Psoas muscle (tissue), 8 donors: Measurements from ENCODE around the gene CYP4F8. TPM values are rescaled to one million over a fixed set of nuclear protein-coding genes. Genes with fewer than 3 reads are reported as not detected.
"Not testable (repeated sequence)": the region's sequence is repeated elsewhere in the genome, so short reads cannot be mapped to it uniquely, and the experiment has no call there.

ENCODE experiments used
- ATAC-seq, 4 donors: fragments of 200-7000 bp; cut with Tn5 transposase; one replicate each; pipeline ENCODE4 v1.9.1; 2020; ENCODE audit warnings: moderate library complexity in 3 of 4, mild to moderate bottlenecking in 2 of 4
- DNase-seq, 2 donors: peaks; one replicate each; pipeline ENCODE4 v3.0.0-alpha.2; 2020
- H3K27ac ChIP-seq: fragments of 200-600 bp; one replicate; pipeline ENCODE4 v1.8.0; 2022
- H3K27me3 ChIP-seq, 3 donors: fragments of 200-600 bp in 1 of 3; one replicate each; pipeline versions ENCODE4 v1.6.1 to v1.8.0; 2013 to 2022; ENCODE audit warnings: low read length in 2 of 3, mild to moderate bottlenecking in 2 of 3, moderate library complexity in 1 of 3; ENCODE audit not compliant: insufficient read depth in 3 of 3
- H3K36me3 ChIP-seq, 2 donors: fragments of 200-600 bp in 1 of 2; one replicate each; pipeline versions ENCODE4 v1.6.1 to v1.8.0; 2013 to 2022; ENCODE audit warnings: low read depth in 1 of 2, mild to moderate bottlenecking in 1 of 2, moderate library complexity in 1 of 2; ENCODE audit not compliant: insufficient read depth in 1 of 2
- H3K4me1 ChIP-seq: fragments of 200-600 bp; one replicate; pipeline ENCODE4 v1.8.0; 2022
- H3K4me3 ChIP-seq: fragments of 200-600 bp; one replicate; pipeline ENCODE4 v1.8.0; 2022; ENCODE audit warnings: mild to moderate bottlenecking
- H3K9me3 ChIP-seq: fragments of 200-600 bp; one replicate; pipeline ENCODE4 v1.8.0; 2022
- WGBS, 3 donors: extraction: QIAGEN DNeasy Blood & Tissue Kit; methylation state at CpG; one replicate each; pipeline versions ENCODE4 v1.1.6 to v1.1.7; 2013; 5-methylcytosine and 5-hydroxymethylcytosine counted together
- intact Hi-C, 2 donors: fragments of 100-400 bp; cut with DNase I; formaldehyde crosslinking; loops; one replicate each; pipeline versions ENCODE4 v1.11.0 to v1.14.2; 2022
- polyA plus RNA-seq, 3 donors: library from polyadenylated mRNA; stranded (reverse); fragments of 200-250 nt; gene quantifications; one replicate each; pipeline ENCODE4 v1.2.3, GENCODE V29; 2013
- total RNA-seq, 4 donors: library from RNA; stranded (reverse); fragmentation: NEBNext Ultra II Directional in 2 of 4; extraction: Animal tissue kit (Norgen Biotek cat#: 25700) in 2 of 4; gene quantifications; one replicate each; pipeline versions ENCODE4 v1.2.1 to v1.2.4, GENCODE V29; 2021 to 2023
- TF ChIP-seq, protein P1 (sequence below): fragments of 200-600 bp; IDR thresholded peaks from one replicate; pipeline ENCODE4 v1.8.0; 2022; ENCODE audit warnings: antibody characterized with exemption
- donor health status: healthy with polysubstance abuse.
- donor health status: DM: no; HTN: no; CAD: no; lungs with moderate emphysema.
- donor health status: Bipolar disorder and iron deficiency.
- donor health status: healthy.
- donor health status: DM: yes; HTN: yes; CAD: no.
- donor health status: DM: no; HTN: no; CAD: no.
- donor health status: DM: no; HTN: no; CAD: no.
- donor health status: DM: yes; HTN: yes; CAD: no.

The CYP4F8 gene
- total and polyA plus RNA-seq, 7 donors: not detected

- Histone ChIP-seq H3K9me3 (no peaks in the 10 kb centered on the region), H3K27me3 (peaks cover 0 to 4% (median 0%) of the 10 kb centered on the region in 3 donors), H3K4me3 (no peak overlapping the region), H3K27ac (no peak overlapping the region), H3K36me3 (no peaks in the 10 kb centered on the region), H3K4me1 (no peaks in the 10 kb centered on the region)
- TF ChIP-seq, protein P1, sequence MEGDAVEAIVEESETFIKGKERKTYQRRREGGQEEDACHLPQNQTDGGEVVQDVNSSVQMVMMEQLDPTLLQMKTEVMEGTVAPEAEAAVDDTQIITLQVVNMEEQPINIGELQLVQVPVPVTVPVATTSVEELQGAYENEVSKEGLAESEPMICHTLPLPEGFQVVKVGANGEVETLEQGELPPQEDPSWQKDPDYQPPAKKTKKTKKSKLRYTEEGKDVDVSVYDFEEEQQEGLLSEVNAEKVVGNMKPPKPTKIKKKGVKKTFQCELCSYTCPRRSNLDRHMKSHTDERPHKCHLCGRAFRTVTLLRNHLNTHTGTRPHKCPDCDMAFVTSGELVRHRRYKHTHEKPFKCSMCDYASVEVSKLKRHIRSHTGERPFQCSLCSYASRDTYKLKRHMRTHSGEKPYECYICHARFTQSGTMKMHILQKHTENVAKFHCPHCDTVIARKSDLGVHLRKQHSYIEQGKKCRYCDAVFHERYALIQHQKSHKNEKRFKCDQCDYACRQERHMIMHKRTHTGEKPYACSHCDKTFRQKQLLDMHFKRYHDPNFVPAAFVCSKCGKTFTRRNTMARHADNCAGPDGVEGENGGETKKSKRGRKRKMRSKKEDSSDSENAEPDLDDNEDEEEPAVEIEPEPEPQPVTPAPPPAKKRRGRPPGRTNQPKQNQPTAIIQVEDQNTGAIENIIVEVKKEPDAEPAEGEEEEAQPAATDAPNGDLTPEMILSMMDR: no peak
- no peak for DNase-seq
- ATAC-seq: no peak
- intact Hi-C loops: no loop called here
- WGBS, 3 donors: 63 to 77% (median 72%) methylated on average over 2 of the region's 2 CpGs
These were observed 34.5 kb downstream of the CYP4F8 start for GRCh38 chr19:15649526-15649925.

DNA sequence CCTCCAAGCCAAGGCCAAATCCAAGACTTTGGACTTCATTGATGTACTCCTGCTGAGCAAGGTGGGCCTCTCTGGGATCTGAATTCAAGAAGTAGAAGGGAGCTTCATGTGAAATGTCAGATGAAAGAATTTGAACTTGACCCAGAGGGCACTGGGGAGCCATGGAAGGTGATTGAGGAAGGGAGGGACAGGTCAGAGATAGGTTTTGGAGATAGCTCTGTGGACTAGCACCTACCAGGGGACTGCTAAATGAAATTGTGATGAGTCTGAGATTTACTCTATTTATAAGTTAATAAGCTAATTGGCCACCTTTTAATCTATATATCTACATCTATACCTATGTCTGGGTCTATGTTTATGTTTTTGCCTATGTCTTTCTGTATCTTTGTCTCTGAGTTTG lies 35.1 kb downstream of the CYP4F8 start:
- DNase-seq, H3K4me3 ChIP-seq, H3K9me3 ChIP-seq, H3K27me3 ChIP-seq, H3K27ac ChIP-seq, intact Hi-C loops, ATAC-seq, H3K4me1 ChIP-seq, H3K36me3 ChIP-seq: not testable (repeated sequence)

GRCh38 chr19:15651791-15652190 lies 36.8 kb downstream of the CYP4F8 start:
- H3K27ac ChIP-seq: no peak overlapping the region
- TF ChIP-seq, protein P1: no peak
- H3K36me3 ChIP-seq: no peaks in the 10 kb centered on the region
- ATAC-seq (no peak), DNase-seq (no peak)
- 60 to 83% (median 76%) methylated on average over 3 of the region's 3 CpGs for WGBS, 3 donors
- H3K27me3 ChIP-seq: peaks cover 0 to 4% (median 0%) of the 10 kb centered on the region in 3 donors
- no peak overlapping the region for H3K4me3 ChIP-seq
- no peaks in the 10 kb centered on the region for H3K4me1 ChIP-seq
- H3K9me3 ChIP-seq: no peaks in the 10 kb centered on the region
- intact Hi-C loops: no loop called here

DNA sequence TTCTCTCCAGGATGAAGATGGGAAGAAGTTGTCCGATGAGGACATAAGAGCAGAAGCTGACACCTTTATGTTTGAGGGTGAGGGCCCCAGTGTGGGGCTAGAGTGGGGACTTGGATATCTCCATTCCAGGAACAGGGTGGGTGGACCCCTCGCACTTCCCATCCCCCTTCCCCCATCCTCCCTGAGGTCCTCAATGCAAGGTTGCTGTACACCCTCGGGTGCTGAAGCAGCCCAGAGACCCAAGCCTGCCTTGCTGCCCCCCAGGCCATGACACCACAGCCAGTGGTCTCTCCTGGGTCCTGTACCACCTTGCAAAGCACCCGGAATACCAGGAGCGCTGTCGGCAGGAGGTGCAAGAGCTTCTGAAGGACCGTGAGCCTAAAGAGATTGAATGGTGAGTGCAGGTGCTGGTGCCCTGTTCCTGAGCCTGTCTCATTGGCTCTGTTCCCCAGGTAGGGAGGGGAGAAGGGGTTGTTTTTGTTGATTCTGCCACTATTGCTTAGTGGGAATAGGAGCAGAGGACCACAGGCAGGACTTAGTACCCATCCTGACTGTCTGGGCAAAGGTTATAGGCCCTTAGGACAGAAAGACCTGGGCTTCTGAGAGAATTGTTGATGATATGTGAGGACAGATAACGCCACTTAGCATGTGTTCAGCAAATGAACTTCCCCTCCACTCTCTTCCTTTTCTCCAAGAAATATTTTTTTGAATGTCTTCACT lies 37.7 kb downstream of the CYP4F8 start:
- WGBS, 3 donors: 59 to 81% (median 73%) methylated on average over 8 of the region's 8 CpGs
- DNase-seq (no peak), ATAC-seq (no peak)
- H3K27ac ChIP-seq: no peak overlapping the region
- TF ChIP-seq, protein P1: no peak
- intact Hi-C loops: no loop called here
- no peaks in the 10 kb centered on the region for H3K4me1 ChIP-seq
- no peaks in the 10 kb centered on the region for H3K9me3 ChIP-seq
- no peaks in the 10 kb centered on the region for H3K36me3 ChIP-seq
- no peak overlapping the region for H3K4me3 ChIP-seq
- peaks cover 0 to 8% (median 0%) of the 10 kb centered on the region in 3 donors for H3K27me3 ChIP-seq

DNA sequence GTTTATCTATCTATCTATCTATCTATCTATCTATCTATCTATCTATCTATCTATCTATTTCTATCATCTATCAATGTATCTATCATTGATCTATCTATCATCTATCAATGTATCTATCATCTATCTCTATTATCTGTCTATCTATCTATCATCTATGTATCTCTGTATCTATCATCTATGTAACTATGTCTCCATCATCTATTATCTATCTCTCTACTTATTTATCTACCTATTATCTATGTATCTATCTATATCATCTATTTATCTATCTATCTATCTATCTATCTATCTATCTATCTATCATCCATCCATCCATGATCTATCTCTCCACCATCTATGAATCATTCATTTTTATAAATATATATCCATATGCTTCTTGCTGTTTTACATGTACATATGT lies 41.4 kb downstream of the CYP4F8 start:
- DNase-seq: no peak
- no peak overlapping the region for H3K27ac ChIP-seq
- TF ChIP-seq, protein P1: no peak
- intact Hi-C loops: no loop called here
- no peak overlapping the region for H3K4me3 ChIP-seq
- H3K36me3 ChIP-seq: no peaks in the 10 kb centered on the region
- peaks cover 0 to 10% (median 0%) of the 10 kb centered on the region in 3 donors for H3K27me3 ChIP-seq
- no peaks in the 10 kb centered on the region for H3K4me1 ChIP-seq
- no peak for ATAC-seq
- H3K9me3 ChIP-seq: no peaks in the 10 kb centered on the region
